Tibial nerve (tissue), 3 donors: ENCODE results near the gene XPO5.

Experiments
- CTCF ChIP-seq, 5 experiments: fragments of 200-600 bp in 3 of 5; fragments of 450-650 bp in 2 of 5; sonication (generic) in 3 of 5; IDR thresholded peaks; one replicate each; pipeline ENCODE4 v1.5.1; 2016 to 2019; ENCODE audit warnings: antibody characterized with exemption in 5 of 5, mild to moderate bottlenecking in 3 of 5, moderate library complexity in 2 of 5
- POLR2A ChIP-seq, 2 donors: fragments of 450-650 bp; IDR thresholded peaks; one replicate each; pipeline ENCODE4 v1.6.1; 2017; ENCODE audit warnings: antibody characterized with exemption in 2 of 2, mild to moderate bottlenecking in 2 of 2, moderate library complexity in 2 of 2

GRCh38 chr6:43572015-43572414 lies 3.8 kb downstream of the XPO5 start:
- TF ChIP-seq CTCF (IDR thresholded peaks at IDR 0.05) (no peak), POLR2A (IDR thresholded peaks at IDR 0.05) (no peak)
